Measurements from ENCODE around the gene RNF2.

The RNF2 gene

DNA sequence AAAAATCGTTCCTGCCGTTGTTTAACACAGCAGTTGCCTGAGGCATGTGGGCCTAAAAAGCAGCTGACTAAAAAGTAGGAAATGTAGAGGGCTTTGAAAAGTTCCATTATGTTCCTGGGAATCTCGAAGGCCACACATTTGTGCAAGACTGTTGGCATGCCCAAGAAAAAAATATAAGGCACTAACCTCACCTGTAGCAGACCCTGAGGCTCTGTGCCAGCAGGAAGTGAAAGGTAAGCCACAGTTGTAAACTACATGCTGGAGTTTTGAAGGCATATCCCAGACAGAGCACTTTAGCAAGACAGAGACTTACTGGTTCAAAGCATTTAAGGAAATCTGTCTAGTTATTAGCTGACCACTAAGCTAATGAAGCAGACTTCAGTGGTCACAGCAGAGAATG lies 58.7 kb downstream of the RNF2 start:
- FAIRE-seq, result no peak

DNA sequence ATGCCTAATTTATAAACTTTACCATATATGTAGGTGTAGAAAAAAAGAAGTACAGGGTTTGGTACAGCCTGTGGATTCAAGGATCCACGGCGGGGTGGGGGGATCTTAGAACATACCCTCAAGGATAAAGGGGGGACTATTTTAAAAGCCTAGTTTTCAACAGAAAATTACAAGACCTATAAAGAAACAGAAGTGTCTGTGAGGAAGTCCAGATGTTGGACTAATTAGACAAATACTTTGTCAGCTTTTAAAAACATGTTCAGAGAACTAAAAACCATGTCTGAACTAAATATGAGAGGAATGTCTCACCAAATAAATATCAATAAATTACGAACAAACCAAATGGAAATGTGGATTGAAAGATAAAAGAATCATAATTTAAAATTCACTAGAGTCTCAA lies 59.8 kb downstream of the RNF2 start:
- no peak for FAIRE-seq

GRCh38 chr1:185108321-185108720 lies 63.0 kb downstream of the RNF2 start:
- FAIRE-seq, result no peak

- FAIRE-seq, result no peak
These were observed 64.8 kb downstream of the RNF2 start for GRCh38 chr1:185110145-185110544.

- FAIRE-seq, result no peak
These were observed 66.5 kb downstream of the RNF2 start for GRCh38 chr1:185111873-185112272.

DNA sequence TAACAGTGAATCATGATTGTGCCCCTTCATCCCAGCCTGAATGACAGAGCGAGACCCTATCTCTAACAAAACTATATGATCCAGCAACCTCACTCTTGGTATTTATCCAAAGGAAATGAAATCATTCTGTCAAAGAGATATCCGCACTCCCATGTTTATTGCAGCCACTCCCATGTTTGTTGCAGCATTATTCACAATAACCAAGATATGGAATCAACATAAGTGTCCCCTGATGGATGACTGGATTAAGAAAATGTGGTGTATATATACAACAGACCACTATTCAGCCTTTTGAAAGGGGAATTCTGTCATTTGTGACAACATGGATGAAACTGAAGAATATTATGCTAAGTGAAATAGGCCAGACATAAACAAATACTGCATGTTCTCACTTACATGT lies 67.0 kb downstream of the RNF2 start:
- FAIRE-seq, result no peak

DNA sequence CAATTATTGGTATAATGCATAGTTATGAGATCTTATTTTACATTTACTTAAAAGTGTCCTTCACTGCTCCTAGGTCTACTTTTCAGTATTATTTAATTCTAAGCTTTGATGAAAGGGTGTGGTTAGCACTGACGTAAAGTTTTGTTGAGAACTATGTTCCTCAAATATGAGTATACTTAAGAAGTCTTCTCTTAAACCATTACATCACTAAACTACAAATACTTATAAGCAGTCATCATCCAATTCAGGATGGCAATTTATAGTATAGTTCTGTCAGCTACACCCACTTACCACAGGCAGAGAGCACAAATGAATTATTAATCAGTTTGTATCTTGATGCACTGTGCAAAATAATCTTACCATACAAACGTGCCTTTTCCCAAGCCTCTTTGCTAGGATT lies 84.3 kb downstream of the RNF2 start:
- no peak for FAIRE-seq

- no peak for FAIRE-seq
These were observed 87.2 kb downstream of the RNF2 start for GRCh38 chr1:185132534-185132933.

DNA sequence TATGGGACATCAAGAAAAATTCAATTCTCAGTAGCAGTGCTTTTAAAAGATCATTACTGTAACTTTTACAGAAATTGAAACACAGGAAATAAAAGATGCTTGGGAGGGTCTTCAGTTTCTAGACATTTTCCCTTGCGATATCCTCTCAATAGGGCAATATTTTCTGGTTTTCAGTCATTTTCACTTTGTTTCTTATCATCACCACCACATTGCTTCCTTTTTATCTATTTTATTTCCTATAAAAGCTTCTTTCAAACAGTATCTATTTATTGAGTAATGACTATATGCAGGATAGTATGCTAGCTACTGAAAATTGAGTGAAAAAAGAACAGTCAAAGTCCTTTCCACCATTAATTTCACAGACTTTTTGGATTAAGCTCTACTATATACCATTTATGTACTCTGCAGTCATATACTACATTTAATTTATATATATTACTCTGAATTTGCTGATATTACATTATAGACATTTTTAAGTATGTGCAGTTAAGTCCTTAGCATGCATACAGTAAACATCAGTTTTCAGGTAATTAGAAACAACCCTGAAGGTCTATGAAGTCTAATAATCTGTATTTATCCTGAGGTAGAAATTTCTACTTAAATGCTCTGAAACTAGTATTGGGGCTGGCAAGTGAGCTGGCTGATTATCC lies 92.7 kb downstream of the RNF2 start:
- no peak for FAIRE-seq

- peak; percentile 17 for FAIRE-seq
These were observed 93.9 kb downstream of the RNF2 start for GRCh38 chr1:185139246-185139645.

GRCh38 chr1:185144233-185144632 lies 98.9 kb downstream of the RNF2 start:
- no peak for FAIRE-seq

DNA sequence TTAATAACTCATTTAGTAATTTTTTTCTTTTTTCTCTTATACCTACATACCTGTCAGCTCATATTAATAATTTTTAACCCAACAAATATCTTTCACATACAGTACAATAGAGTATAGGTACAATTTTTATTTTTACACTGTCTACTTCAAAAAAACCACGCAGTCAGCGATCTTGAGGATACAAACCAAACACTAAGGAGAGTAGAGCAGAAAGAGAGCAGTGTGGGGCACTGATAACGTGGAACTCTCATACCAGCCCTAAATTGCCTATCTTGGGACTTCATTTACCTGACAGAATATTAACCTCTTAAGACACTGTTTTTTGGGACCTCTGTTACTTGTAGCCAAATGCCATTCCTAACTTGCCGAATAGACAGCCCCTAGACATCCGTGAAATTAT lies 105.9 kb downstream of the RNF2 start:
- FAIRE-seq, result no peak
